Gastrocnemius medialis (tissue), 4 donors: ENCODE results near the gene KCTD15. TPM values are rescaled to one million over a fixed set of nuclear protein-coding genes. Genes with fewer than 3 reads are reported as not detected.

Experiments
- ATAC-seq, 2 donors: fragments of 150-250 bp; one replicate each; pipeline ENCODE4 v1.9.1; 2016
- DNase-seq, 2 donors: peaks; one replicate each; pipeline ENCODE4 v3.0.0-alpha.2; 2019
- H3K27ac ChIP-seq, 4 donors: fragments of 200-600 bp; sonication (generic); 1 replicate in 1 of 4; 2 replicates in 3 of 4; pipeline ENCODE4 v1.5.1; 2016 to 2018; ENCODE audit warnings: mild to moderate bottlenecking in 2 of 4, moderate library complexity in 1 of 4
- H3K27me3 ChIP-seq, 3 donors: fragments of 200-600 bp; sonication (generic) in 2 of 3; 1 replicate in 1 of 3; 2 replicates in 2 of 3; pipeline versions ENCODE4 v1.5.1 to v1.6.0; 2016 to 2019; ENCODE audit warnings: mild to moderate bottlenecking in 1 of 3, moderate library complexity in 1 of 3
- H3K36me3 ChIP-seq, 2 donors: fragments of 200-600 bp; sonication (generic) in 1 of 2; one replicate each; pipeline ENCODE4 v1.5.1; 2017 to 2018
- H3K4me1 ChIP-seq, 2 donors: fragments of 200-600 bp; sonication (generic) in 1 of 2; one replicate each; pipeline ENCODE4 v1.5.1; 2016 to 2017; ENCODE audit warnings: mild to moderate bottlenecking in 2 of 2
- H3K4me3 ChIP-seq, 4 donors: fragments of 200-600 bp; sonication (generic) in 3 of 4; 1 replicate in 1 of 4; 2 replicates in 3 of 4; pipeline ENCODE4 v1.5.1; 2016 to 2019; ENCODE audit warnings: mild to moderate bottlenecking in 2 of 4
- H3K9me3 ChIP-seq, 3 donors: fragments of 200-600 bp; sonication (generic) in 2 of 3; 1 replicate in 1 of 3; 2 replicates in 2 of 3; pipeline ENCODE4 v1.5.1; 2016 to 2019
- CTCF ChIP-seq, 5 experiments: fragments of 450-650 bp in 3 of 5; fragments of 200-600 bp in 2 of 5; sonication (generic) in 2 of 5; IDR thresholded peaks in 4 of 5; conservative IDR thresholded peaks in 1 of 5; 1 replicate in 4 of 5; 2 replicates in 1 of 5; pipeline ENCODE4 v1.5.1; 2016 to 2019; ENCODE audit warnings: antibody characterized with exemption in 5 of 5, mild to moderate bottlenecking in 3 of 5, moderate library complexity in 3 of 5
- POLR2A ChIP-seq, 2 donors: fragments of 450-650 bp; IDR thresholded peaks; one replicate each; pipeline ENCODE4 v1.6.1; 2017; ENCODE audit warnings: antibody characterized with exemption in 2 of 2, mild to moderate bottlenecking in 2 of 2, moderate library complexity in 2 of 2
- in situ Hi-C, 4 donors: fragments of 200-750 bp; cut with MboI; loops; one replicate each; pipeline versions ENCODE4 v1.15.0 to v1.8.0; 2017; ENCODE audit warnings: low sequenced_read_pairs in 4 of 4
- intact Hi-C: fragments of 100-400 bp; cut with DNase I; formaldehyde crosslinking; loops from one replicate; pipeline ENCODE4 v1.15.1; 2023; ENCODE audit warnings: low total_unique reads
- total RNA-seq, 4 donors: library from RNA; depleted of rRNA; stranded (reverse); fragments of >200 nt; gene quantifications; one replicate each; pipeline versions ENCODE4 v1.1.0 to v1.2.3, GENCODE V29; 2016

The KCTD15 gene
- total RNA-seq, 4 donors from 2014 or later = 1.9 to 14.8 (median 5.8) TPM

GRCh38 chr19:33758541-33759013 lies 38.1 kb upstream of the KCTD15 start:
- intact Hi-C loops = no loop called here
- TF ChIP-seq POLR2A (IDR thresholded peaks at IDR 0.05) (no peak), CTCF (IDR thresholded peaks at IDR 0.05 in 4 of 5, conservative IDR thresholded peaks at IDR 0.05 in 1 of 5) (no peak)
- DNase-seq (no peak), ATAC-seq (no peak)
- no peaks in the 10 kb centered on the region for H3K36me3 ChIP-seq
- H3K4me1 ChIP-seq = peaks cover 6 to 14% of the 10 kb centered on the region in 2 donors
- in situ Hi-C loops = loop anchor here (25.0 kb wide), 2 partner anchors 321 to 521 kb away; partner anchors contain the start of gene SLC7A10 (in 3 of the 4)
- no peaks in the 10 kb centered on the region for H3K27me3 ChIP-seq
- no peaks in the 10 kb centered on the region for H3K9me3 ChIP-seq
- no peak overlapping the region for H3K4me3 ChIP-seq
- H3K27ac ChIP-seq = no peak overlapping the region

GRCh38 chr19:33759356-33759755 lies 37.3 kb upstream of the KCTD15 start:
- H3K27me3 ChIP-seq = no peaks in the 10 kb centered on the region
- DNase-seq (no peak), ATAC-seq (no peak)
- H3K4me3 ChIP-seq = no peak overlapping the region
- H3K27ac ChIP-seq = no peak overlapping the region
- H3K9me3 ChIP-seq = no peaks in the 10 kb centered on the region
- no peak for TF ChIP-seq CTCF (IDR thresholded peaks at IDR 0.05 in 4 of 5, conservative IDR thresholded peaks at IDR 0.05 in 1 of 5)
- no peak for TF ChIP-seq POLR2A (IDR thresholded peaks at IDR 0.05)
- H3K36me3 ChIP-seq = no peaks in the 10 kb centered on the region
- in situ Hi-C loops (loop anchor here (25.0 kb wide), 2 partner anchors 322 to 522 kb away; partner anchors contain the start of gene SLC7A10 (in 3 of the 4)), intact Hi-C loops (no loop called here)
- H3K4me1 ChIP-seq = peaks cover 6 to 14% of the 10 kb centered on the region in 2 donors

- no peak for DNase-seq
- Histone ChIP-seq H3K36me3 (no peaks in the 10 kb centered on the region), H3K4me1 (no peaks in the 10 kb centered on the region), H3K27me3 (no peaks in the 10 kb centered on the region), H3K9me3 (no peaks in the 10 kb centered on the region), H3K27ac (no peak overlapping the region), H3K4me3 (no peak overlapping the region)
- intact Hi-C loops = no loop called here
- in situ Hi-C loops = loop anchor here (5.0 to 25.0 kb wide), 3 partner anchors 327 to 527 kb away; partner anchors contain the start of gene SLC7A10 (in 3 of the 4)
- TF ChIP-seq POLR2A (IDR thresholded peaks at IDR 0.05) (no peak), CTCF (IDR thresholded peaks at IDR 0.05 in 4 of 5, conservative IDR thresholded peaks at IDR 0.05 in 1 of 5) (no peak)
- ATAC-seq = no peak
Measured at GRCh38 chr19:33763633-33764371, 32.9 kb upstream of the KCTD15 start.

GRCh38 chr19:33766623-33767022 lies 30.0 kb upstream of the KCTD15 start:
- Histone ChIP-seq H3K27ac (no peak overlapping the region), H3K27me3 (peaks cover 0 to 5% (median 0%) of the 10 kb centered on the region in 3 donors), H3K4me1 (no peaks in the 10 kb centered on the region), H3K36me3 (no peaks in the 10 kb centered on the region), H3K4me3 (no peak overlapping the region), H3K9me3 (no peaks in the 10 kb centered on the region)
- TF ChIP-seq POLR2A (IDR thresholded peaks at IDR 0.05) = no peak
- no peak for DNase-seq
- ATAC-seq = no peak
- in situ Hi-C loops (loop anchor here (25.0 kb wide), 2 partner anchors 329 to 529 kb away; partner anchors contain the start of gene SLC7A10 (in 3 of the 4)), intact Hi-C loops (no loop called here)

- Histone ChIP-seq H3K27me3 (peaks cover 0 to 5% (median 0%) of the 10 kb centered on the region in 3 donors), H3K27ac (no peak overlapping the region), H3K9me3 (no peaks in the 10 kb centered on the region), H3K4me1 (no peaks in the 10 kb centered on the region), H3K4me3 (no peak overlapping the region), H3K36me3 (no peaks in the 10 kb centered on the region)
- ATAC-seq (no peak), DNase-seq (no peak)
- in situ Hi-C loops = loop anchor here (25.0 kb wide), 2 partner anchors 331 to 531 kb away; partner anchors contain the start of gene SLC7A10 (in 3 of the 4)
- TF ChIP-seq CTCF (IDR thresholded peaks at IDR 0.05 in 4 of 5, conservative IDR thresholded peaks at IDR 0.05 in 1 of 5) (no peak), POLR2A (IDR thresholded peaks at IDR 0.05) (no peak)
- intact Hi-C loops = no loop called here
Measured at GRCh38 chr19:33767898-33768413, 28.7 kb upstream of the KCTD15 start.
